GM12878 (cell line): ENCODE results near the gene MYBPHL. TPM values are rescaled to one million over a fixed set of nuclear protein-coding genes. Genes with fewer than 3 reads are reported as not detected.

ENCODE experiments used
- ATAC-seq: fragments of 200-7000 bp; cut with Tn5 transposase; 3 replicates; pipeline ENCODE4 v1.9.1; 2020; ENCODE audit warnings: mild to moderate bottlenecking, moderate library complexity
- BruUV-seq: library from RNA; stranded (reverse); fragments of 400-500 nt; replicated peaks from 2 replicates; lab custom pipeline; 2021; lab: Mats Ljungman, UMichigan
- CTCF ChIA-PET: fragments of 300-600 bp; sonication (Branson Sonifier 250); formaldehyde crosslinking; extraction: SDS; loops from one replicate; lab custom pipeline; 2021; ENCODE audit warnings: inconsistent platforms; lab: Yijun Ruan, JAX
- POLR2A ChIA-PET: fragments of 350-600 bp; formaldehyde crosslinking; extraction: SDS; loops from one replicate; lab custom pipeline; 2021; ENCODE audit warnings: inconsistent platforms; lab: Charles Lee
- RAD21 ChIA-PET: fragments of 300-600 bp; sonication (Branson Sonifier 250); formaldehyde crosslinking; loops from one replicate; lab custom pipeline; 2023; ENCODE audit warnings: antibody characterized with exemption; ENCODE audit not compliant: unreplicated experiment; lab: Charles Lee
- SMC1A ChIA-PET: fragments of 300-600 bp; sonication (Branson Sonifier 250); formaldehyde crosslinking; loops from one replicate; lab custom pipeline; 2023; ENCODE audit not compliant: unreplicated experiment, uncharacterized antibody; lab: Charles Lee
- DNase-seq: peaks from one replicate; pipeline ENCODE4 v3.0.0-alpha.2; 2011; ENCODE audit warnings: low read depth, low spot score
- FAIRE-seq: peaks from 3 replicates; lab custom pipeline; 2011; peaks lifted over from hg19 to GRCh38; lab: Jason Lieb, UNC
- H2AFZ ChIP-seq: 2 replicates; pipeline ENCODE4 v1.6.0; 2011; ENCODE audit warnings: low read depth, low read length, control low read depth; ENCODE audit not compliant: control insufficient read depth
- H3K27ac ChIP-seq: 2 replicates; pipeline ENCODE4 v1.5.1; 2011; ENCODE audit warnings: control low read depth; ENCODE audit not compliant: control insufficient read depth, insufficient read depth
- H3K27me3 ChIP-seq, 2 experiments: replicated peaks in 1 of 2; 2 replicates each; pipeline versions ENCODE4 v1.6.0 to v1.6.1; 2011; ENCODE audit warnings: low read length in 1 of 2; ENCODE audit not compliant: control insufficient read depth in 2 of 2, insufficient read depth in 2 of 2
- H3K36me3 ChIP-seq, 2 experiments: 2 replicates each; pipeline ENCODE4 v1.5.1; 2011; ENCODE audit warnings: low read length in 1 of 2; ENCODE audit not compliant: control insufficient read depth in 2 of 2, insufficient read depth in 2 of 2
- H3K4me1 ChIP-seq: 2 replicates; pipeline ENCODE4 v1.6.1; 2011; ENCODE audit warnings: mild to moderate bottlenecking, low read length, moderate library complexity, mixed read lengths; ENCODE audit not compliant: control insufficient read depth, insufficient read depth
- H3K4me2 ChIP-seq: 2 replicates; pipeline ENCODE4 v1.6.0; 2011; ENCODE audit warnings: control low read depth; ENCODE audit not compliant: control insufficient read depth, insufficient read depth
- H3K4me3 ChIP-seq: fragments of 200-600 bp; sonication (generic); 2 replicates; pipeline ENCODE4 v1.5.1; 2016
- H3K79me2 ChIP-seq: 2 replicates; pipeline ENCODE4 v1.6.0; 2011; ENCODE audit warnings: low read length; ENCODE audit not compliant: control insufficient read depth, insufficient read depth
- H3K9ac ChIP-seq: 2 replicates; pipeline ENCODE4 v1.8.0; 2011; ENCODE audit warnings: low read length, control low read depth, mixed read lengths; ENCODE audit not compliant: control insufficient read depth, insufficient read depth
- H3K9me3 ChIP-seq: replicated peaks from 3 replicates; pipeline ENCODE4 v1.5.1; 2011; ENCODE audit warnings: mild to moderate bottlenecking, low read length; ENCODE audit not compliant: control insufficient read depth, insufficient read depth
- H4K20me1 ChIP-seq: 2 replicates; pipeline ENCODE4 v1.6.0; 2011; ENCODE audit not compliant: control insufficient read depth, insufficient read depth
- CHD1 ChIP-seq: IDR thresholded peaks from 2 replicates; pipeline ENCODE4 v1.6.1; 2012; ENCODE audit warnings: low read depth, low read length, improper control_type of control experiment
- CHD4 ChIP-seq: fragments of 200-600 bp; sonication (generic); IDR thresholded peaks from 2 replicates; pipeline ENCODE4 v1.6.1; 2016; ENCODE audit warnings: mild to moderate bottlenecking
- GABPA ChIP-seq: IDR thresholded peaks from 2 replicates; pipeline ENCODE4 v1.6.1; 2014; ENCODE audit warnings: antibody characterized with exemption, low read depth, mild to moderate bottlenecking, inconsistent platforms
- JUND ChIP-seq: IDR thresholded peaks from 2 replicates; pipeline ENCODE4 v1.6.1; 2012; ENCODE audit warnings: low read depth, mild to moderate bottlenecking, low read length, improper control_type of control experiment, moderate library complexity
- PKNOX1 ChIP-seq: fragments of 450-650 bp; IDR thresholded peaks from 2 replicates; pipeline ENCODE4 v1.6.1; 2016; ENCODE audit warnings: mild to moderate bottlenecking
- RBBP5 ChIP-seq: fragments of 200-600 bp; sonication (generic); conservative IDR thresholded peaks from 2 replicates; pipeline ENCODE4 v1.6.1; 2016
- SIN3A ChIP-seq: IDR thresholded peaks from 2 replicates; pipeline ENCODE4 v1.6.1; 2012; ENCODE audit warnings: low read depth, low read length, improper control_type of control experiment
- SUPT20H ChIP-seq: IDR thresholded peaks from 2 replicates; pipeline ENCODE4 v1.6.1; 2011; ENCODE audit warnings: low read depth, mild to moderate bottlenecking, low read length, moderate library complexity, borderline replicate concordance; ENCODE audit not compliant: control insufficient read depth
- ZBTB33 ChIP-seq: fragments of 450-650 bp; IDR thresholded peaks from 2 replicates; pipeline ENCODE4 v1.6.1; 2017; ENCODE audit warnings: mild to moderate bottlenecking
- WGBS: methylation state at CpG from one replicate; pipeline ENCODE4 v1.1.6; 2016; ENCODE audit warnings: low lambda C conversion rate; ENCODE audit not compliant: insufficient replicate concordance, insufficient coverage; ENCODE audit errors: missing lambda C conversion rate; 5-methylcytosine and 5-hydroxymethylcytosine counted together
- in situ Hi-C: fragments of 300-500 bp; cut with MboI; formaldehyde crosslinking; loops from 9 replicates; pipeline ENCODE4 v1.14.3; 2018; ENCODE audit warnings: mixed read lengths
- intact Hi-C: fragments of 100-400 bp; cut with micrococcal nuclease; formaldehyde crosslinking; loops from one replicate; pipeline ENCODE4 v1.14.2; 2022; ENCODE audit not compliant: unreplicated experiment
- polyA plus RNA-seq, 11 experiments: library from polyadenylated mRNA; depleted of rRNA in 4 of 11; unstranded in 6 of 11; stranded (reverse) in 5 of 11; fragments of >200 nt; fragmentation: Nextera tagmentation in 4 of 11; fragmentation: Illumina TruSeq in 1 of 11; extraction: Ambion mirVana in 4 of 11; extraction: Trizol in 1 of 11; gene quantifications; 1 replicate in 1 of 11; 2 replicates in 10 of 11; pipeline versions ENCODE4 v1.2.1 to v1.2.3, GENCODE V29; 2011 to 2016; ENCODE audit warnings: inconsistent platforms in 2 of 11, missing spikeins in 2 of 11, low read depth in 1 of 11
- total RNA-seq, 4 experiments: library from RNA; depleted of rRNA in 3 of 4; stranded (reverse); fragments of >200 nt in 3 of 4; fragmentation: Illumina TruSeq in 1 of 4; extraction: Trizol in 1 of 4; gene quantifications; 2 replicates each; pipeline versions ENCODE4 v1.2.1 to v1.2.3, GENCODE V29; 2013 to 2021
- TF ChIP-seq, protein P1 (sequence below): fragments of 450-650 bp; IDR thresholded peaks from 2 replicates; pipeline ENCODE4 v1.6.1; 2017; ENCODE audit warnings: antibody characterized with exemption, mild to moderate bottlenecking, moderate library complexity

The MYBPHL gene
- total and polyA plus RNA-seq, 10 of the 15 experiments (the other 5 are each of a cell fraction or from before 2014, with no cell fraction given): 0.16 to 0.75 (median 0.54) TPM; not detected in 7

- Histone ChIP-seq H2AFZ (no peak overlapping the region), H3K9ac (no peak overlapping the region), H3K9me3 (no peaks in the 10 kb centered on the region), H4K20me1 (no peaks in the 10 kb centered on the region), H3K4me2 (no peak overlapping the region), H3K4me1 (no peaks in the 10 kb centered on the region), H3K79me2 (no peaks in the 10 kb centered on the region), H3K36me3 (no peaks in the 10 kb centered on the region), H3K4me3 (no peak overlapping the region), H3K27ac (no peak overlapping the region), H3K27me3 (no peaks in the 10 kb centered on the region)
- DNase-seq (no peak), ATAC-seq (no peak), FAIRE-seq (no peak)
- TF ChIP-seq SUPT20H (no peak), RBBP5 (no peak), SIN3A (no peak), PKNOX1 (no peak), ZBTB33 (no peak), JUND (no peak), CHD1 (no peak), GABPA (no peak), CHD4 (no peak)
- TF ChIP-seq, protein P1, sequence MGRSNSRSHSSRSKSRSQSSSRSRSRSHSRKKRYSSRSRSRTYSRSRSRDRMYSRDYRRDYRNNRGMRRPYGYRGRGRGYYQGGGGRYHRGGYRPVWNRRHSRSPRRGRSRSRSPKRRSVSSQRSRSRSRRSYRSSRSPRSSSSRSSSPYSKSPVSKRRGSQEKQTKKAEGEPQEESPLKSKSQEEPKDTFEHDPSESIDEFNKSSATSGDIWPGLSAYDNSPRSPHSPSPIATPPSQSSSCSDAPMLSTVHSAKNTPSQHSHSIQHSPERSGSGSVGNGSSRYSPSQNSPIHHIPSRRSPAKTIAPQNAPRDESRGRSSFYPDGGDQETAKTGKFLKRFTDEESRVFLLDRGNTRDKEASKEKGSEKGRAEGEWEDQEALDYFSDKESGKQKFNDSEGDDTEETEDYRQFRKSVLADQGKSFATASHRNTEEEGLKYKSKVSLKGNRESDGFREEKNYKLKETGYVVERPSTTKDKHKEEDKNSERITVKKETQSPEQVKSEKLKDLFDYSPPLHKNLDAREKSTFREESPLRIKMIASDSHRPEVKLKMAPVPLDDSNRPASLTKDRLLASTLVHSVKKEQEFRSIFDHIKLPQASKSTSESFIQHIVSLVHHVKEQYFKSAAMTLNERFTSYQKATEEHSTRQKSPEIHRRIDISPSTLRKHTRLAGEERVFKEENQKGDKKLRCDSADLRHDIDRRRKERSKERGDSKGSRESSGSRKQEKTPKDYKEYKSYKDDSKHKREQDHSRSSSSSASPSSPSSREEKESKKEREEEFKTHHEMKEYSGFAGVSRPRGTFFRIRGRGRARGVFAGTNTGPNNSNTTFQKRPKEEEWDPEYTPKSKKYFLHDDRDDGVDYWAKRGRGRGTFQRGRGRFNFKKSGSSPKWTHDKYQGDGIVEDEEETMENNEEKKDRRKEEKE: no peak
- POLR2A ChIA-PET: no interaction called here
- intact Hi-C loops: no loop called here
- RAD21 ChIA-PET: interaction anchor here (1.3 kb wide), 1 partner anchor 265 kb away, joined by 3 read pairs; no protein-coding TSS in a partner anchor
- SMC1A ChIA-PET: no interaction called here
- in situ Hi-C loops: no loop called here
- no TSS peak for BruUV-seq
- CTCF ChIA-PET: interaction anchor here (0.9 kb wide), 1 partner anchor 265 kb away, joined by 4 read pairs; no protein-coding TSS in a partner anchor
- WGBS: 72% methylated on average over 17 of the region's 17 CpGs
These were observed 39.0 kb downstream of the MYBPHL start for GRCh38 chr1:109267743-109268300.
